Esophagus muscularis mucosa (tissue), 4 donors: ENCODE results near the gene ARHGAP40.

ENCODE experiments used
- CTCF ChIP-seq, 3 experiments: fragments of 200-600 bp in 2 of 3; fragments of 450-650 bp in 1 of 3; sonication (generic) in 2 of 3; IDR thresholded peaks; one replicate each; pipeline ENCODE4 v1.5.1; 2017 to 2019; ENCODE audit warnings: antibody characterized with exemption in 3 of 3, mild to moderate bottlenecking in 2 of 3, moderate library complexity in 1 of 3
- EP300 ChIP-seq: sonication (generic); formaldehyde crosslinking; IDR thresholded peaks from one replicate; pipeline ENCODE4 v1.6.1; 2017; ENCODE audit warnings: antibody characterized with exemption
- POLR2A ChIP-seq: fragments of 450-650 bp; IDR thresholded peaks from one replicate; pipeline ENCODE4 v1.6.1; 2017; ENCODE audit warnings: antibody characterized with exemption, moderate library complexity, mild to moderate bottlenecking, low read depth
- POLR2AphosphoS5 ChIP-seq, 2 donors: sonication (generic); formaldehyde crosslinking; IDR thresholded peaks; one replicate each; pipeline ENCODE4 v1.6.1; 2017; ENCODE audit warnings: antibody characterized with exemption in 2 of 2

DNA sequence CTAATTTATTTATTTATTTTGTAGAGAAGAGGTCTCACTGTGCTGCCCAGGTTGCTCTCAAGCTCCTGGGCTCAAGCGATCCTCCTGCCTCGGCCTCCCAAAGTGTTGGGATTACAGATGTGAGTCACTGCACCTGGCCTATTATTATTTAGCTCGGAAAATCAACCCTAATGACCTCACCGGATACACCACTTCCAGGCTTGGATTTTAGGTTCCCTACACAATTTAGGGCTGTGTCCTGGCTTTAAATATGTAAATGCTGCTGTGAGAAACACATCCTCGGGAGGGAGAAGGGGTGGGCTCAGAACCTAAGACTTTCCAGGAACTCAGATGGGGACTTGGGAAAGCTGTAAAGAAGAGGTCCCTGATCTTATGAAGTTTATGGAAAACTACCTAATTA is 71.7 kb downstream of the ARHGAP40 start:
- TF ChIP-seq CTCF (IDR thresholded peaks at IDR 0.05) (no peak), POLR2AphosphoS5 (IDR thresholded peaks at IDR 0.05) (no peak), POLR2A (no peak), EP300 (no peak)
